Esophagus muscularis mucosa (tissue), 4 donors: ENCODE measurements around the gene VPS35L.

ENCODE experiments used
- EP300 ChIP-seq: sonication (generic); formaldehyde crosslinking; IDR thresholded peaks from one replicate; pipeline ENCODE4 v1.6.1; 2017; ENCODE audit warnings: antibody characterized with exemption
- POLR2A ChIP-seq: fragments of 450-650 bp; IDR thresholded peaks from one replicate; pipeline ENCODE4 v1.6.1; 2017; ENCODE audit warnings: antibody characterized with exemption, moderate library complexity, mild to moderate bottlenecking, low read depth
- POLR2AphosphoS5 ChIP-seq, 2 donors: sonication (generic); formaldehyde crosslinking; IDR thresholded peaks; one replicate each; pipeline ENCODE4 v1.6.1; 2017; ENCODE audit warnings: antibody characterized with exemption in 2 of 2
- TF ChIP-seq, protein P1 (sequence below), 3 experiments: fragments of 200-600 bp in 2 of 3; fragments of 450-650 bp in 1 of 3; sonication (generic) in 2 of 3; IDR thresholded peaks; one replicate each; pipeline ENCODE4 v1.5.1; 2017 to 2019; ENCODE audit warnings: antibody characterized with exemption in 3 of 3, mild to moderate bottlenecking in 2 of 3, moderate library complexity in 1 of 3

DNA sequence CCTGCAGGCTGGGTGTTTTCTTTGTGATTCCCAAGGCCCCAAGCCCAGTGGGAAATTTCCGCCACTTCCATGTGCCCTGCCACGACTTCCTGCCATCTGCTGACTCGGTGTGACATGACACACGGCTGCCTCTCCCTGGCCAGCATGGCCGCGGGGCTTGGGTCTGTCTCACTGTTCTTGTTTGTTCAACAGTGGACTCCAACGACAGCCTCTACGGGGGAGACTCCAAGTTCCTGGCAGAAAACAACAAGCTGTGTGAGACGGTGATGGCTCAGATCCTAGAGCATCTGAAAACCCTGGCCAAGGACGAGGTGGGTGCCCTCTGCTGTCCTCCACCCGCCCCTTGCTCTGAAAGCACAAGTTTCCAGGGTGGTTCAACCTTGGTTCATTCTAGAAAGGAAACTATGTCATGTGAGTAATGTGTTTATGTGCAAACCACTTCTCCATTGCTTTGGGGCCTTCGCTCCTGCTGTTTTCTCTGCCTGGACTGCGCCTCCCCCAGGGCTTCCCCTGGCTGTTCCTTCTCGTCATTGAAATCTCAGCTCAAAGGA is 135.7 kb downstream of the VPS35L start:
- TF ChIP-seq, protein P1, sequence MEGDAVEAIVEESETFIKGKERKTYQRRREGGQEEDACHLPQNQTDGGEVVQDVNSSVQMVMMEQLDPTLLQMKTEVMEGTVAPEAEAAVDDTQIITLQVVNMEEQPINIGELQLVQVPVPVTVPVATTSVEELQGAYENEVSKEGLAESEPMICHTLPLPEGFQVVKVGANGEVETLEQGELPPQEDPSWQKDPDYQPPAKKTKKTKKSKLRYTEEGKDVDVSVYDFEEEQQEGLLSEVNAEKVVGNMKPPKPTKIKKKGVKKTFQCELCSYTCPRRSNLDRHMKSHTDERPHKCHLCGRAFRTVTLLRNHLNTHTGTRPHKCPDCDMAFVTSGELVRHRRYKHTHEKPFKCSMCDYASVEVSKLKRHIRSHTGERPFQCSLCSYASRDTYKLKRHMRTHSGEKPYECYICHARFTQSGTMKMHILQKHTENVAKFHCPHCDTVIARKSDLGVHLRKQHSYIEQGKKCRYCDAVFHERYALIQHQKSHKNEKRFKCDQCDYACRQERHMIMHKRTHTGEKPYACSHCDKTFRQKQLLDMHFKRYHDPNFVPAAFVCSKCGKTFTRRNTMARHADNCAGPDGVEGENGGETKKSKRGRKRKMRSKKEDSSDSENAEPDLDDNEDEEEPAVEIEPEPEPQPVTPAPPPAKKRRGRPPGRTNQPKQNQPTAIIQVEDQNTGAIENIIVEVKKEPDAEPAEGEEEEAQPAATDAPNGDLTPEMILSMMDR (IDR thresholded peaks at IDR 0.05) = no peak
- TF ChIP-seq EP300 (no peak), POLR2A (no peak), POLR2AphosphoS5 (IDR thresholded peaks at IDR 0.05) (peak in 1 of 2 donors; percentile 16)
